ENCODE measurements around the gene C2orf42. TPM values are rescaled to one million over a fixed set of nuclear protein-coding genes. Genes with fewer than 3 reads are reported as not detected.

The C2orf42 gene
- total RNA-seq: 13.8 and 20.8 TPM in 2 replicates

DNA sequence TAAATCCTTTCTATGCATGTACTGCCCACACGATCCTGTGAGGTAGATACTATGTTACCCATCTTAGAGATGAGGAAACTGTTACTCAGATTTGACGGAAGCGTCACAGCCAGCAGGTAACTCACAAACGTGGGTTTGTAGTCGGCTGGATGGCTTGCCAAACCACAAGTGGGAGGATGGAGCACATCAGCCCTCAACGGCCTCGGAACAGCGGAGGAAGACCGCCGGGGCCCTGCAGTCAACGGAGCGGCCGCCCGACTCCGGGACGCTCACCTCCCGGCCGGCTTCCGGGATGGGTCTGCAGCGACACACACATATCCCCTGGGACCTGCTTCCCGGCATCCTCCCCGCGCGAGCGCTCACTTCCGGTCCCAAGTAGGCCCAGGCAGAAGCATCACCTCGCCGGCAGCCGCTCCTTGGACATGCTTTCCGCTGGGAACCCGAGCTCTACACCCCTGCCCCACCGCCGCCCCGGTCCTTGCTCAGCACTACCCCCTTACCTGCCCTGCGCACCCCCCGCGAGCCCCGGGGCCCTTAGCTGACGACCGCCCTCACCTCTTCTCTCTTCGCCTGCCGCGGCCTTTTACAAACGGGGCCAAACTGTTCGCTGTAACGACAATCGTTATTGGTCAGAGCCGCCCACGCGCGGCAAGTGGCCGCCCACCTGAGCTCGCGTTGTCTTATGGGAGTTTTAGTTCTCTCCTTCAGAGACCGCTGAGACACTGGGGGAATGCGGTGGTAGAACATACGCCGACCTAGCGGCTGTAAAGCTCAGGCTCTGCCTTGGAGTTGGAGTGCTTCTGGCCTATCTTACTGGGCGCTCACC is at the start of gene C2orf42:
Gene C2orf42 (minus strand): TSS at position 602 of the 826 bp plus-strand sequence. CDS start 9,034 bp downstream, outside the sequence.

Other genes starting within 250 kb of the C2orf42 start
- gene ASPRV1, start 229.4 kb downstream of the C2orf42 start, total RNA-seq: 0.22 and 0.29 TPM in 2 replicates
- 66.4 and 74.8 TPM in 2 replicates for gene PCBP1, start 103.5 kb downstream of the C2orf42 start, total RNA-seq
- gene TIA1, start 57.6 kb upstream of the C2orf42 start, total RNA-seq: 58.6 and 84.0 TPM in 2 replicates
- 41.1 and 44.2 TPM in 2 replicates for gene PCYOX1, start 67.1 kb upstream of the C2orf42 start, total RNA-seq
- 71.6 and 121 TPM in 2 replicates for gene SNRPG, start 102.7 kb upstream of the C2orf42 start, total RNA-seq
- gene FAM136A, start 111.0 kb upstream of the C2orf42 start, total RNA-seq: 18.2 and 41.8 TPM in 2 replicates

Measured in placental pericyte (primary cell).